Dedifferentiated amniotic fluid mesenchymal stem cell (primary cell): Measurements from ENCODE around the gene ERVK3-1.
A peak's percentile ranks its signal among the peaks of the same experiment; 100 is the strongest.
"Not testable (repeated sequence)": the region's sequence is repeated elsewhere in the genome, so short reads cannot be mapped to it uniquely, and the experiment has no call there.

Experiments
- DNase-seq: peaks from one replicate; pipeline ENCODE4 v3.0.0-alpha.2; 2016; ENCODE audit errors: extremely low spot score

ERVK3-1 gene

DNA sequence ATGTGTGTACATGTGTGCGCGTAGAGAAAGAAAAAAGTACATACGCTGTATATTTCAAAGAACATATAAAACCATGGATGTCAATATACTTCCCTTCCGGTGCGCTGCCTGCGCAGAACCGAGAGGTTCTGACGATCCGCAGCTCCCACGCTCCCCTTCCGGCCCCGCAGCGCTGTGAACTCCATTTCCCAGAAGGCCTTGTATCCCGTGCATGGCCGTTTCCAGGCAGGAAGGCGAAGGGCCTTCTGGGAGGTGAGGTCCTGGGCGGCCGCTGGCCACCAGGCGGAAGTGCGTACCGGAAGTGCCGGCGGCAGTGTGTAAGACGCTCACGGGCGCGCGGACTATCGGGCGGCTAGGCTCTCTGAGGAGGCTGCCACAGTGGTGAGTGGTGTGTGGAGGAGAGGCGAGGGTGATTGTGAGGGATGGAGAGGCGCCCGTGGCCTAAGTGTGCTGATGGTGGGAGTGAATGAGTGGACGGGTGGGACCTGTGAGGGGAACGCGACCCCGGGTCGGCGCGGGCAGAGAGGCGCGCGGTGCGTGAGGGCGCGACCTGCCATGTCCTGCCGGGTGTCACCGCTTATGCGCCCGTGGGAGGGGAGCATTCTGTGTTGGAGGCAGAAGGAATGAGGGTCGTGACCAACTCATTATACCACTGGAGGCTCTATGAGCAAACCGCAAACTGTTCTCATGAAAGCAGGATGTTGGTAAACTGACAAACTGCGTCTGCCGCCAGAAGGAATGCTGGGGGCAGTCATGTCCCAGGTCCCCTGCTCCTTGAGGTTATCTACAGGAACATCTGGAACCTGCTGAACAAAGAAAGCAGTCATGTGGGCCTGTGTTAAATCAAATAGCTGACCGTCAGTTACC is at the start of gene ERVK3-1:
ERVK3-1 (plus strand) TSS at position 313 of the 867 bp plus-strand sequence. CDS start 6,792 bp downstream, outside the sequence.
- peak; percentile 98 for DNase-seq

DNA sequence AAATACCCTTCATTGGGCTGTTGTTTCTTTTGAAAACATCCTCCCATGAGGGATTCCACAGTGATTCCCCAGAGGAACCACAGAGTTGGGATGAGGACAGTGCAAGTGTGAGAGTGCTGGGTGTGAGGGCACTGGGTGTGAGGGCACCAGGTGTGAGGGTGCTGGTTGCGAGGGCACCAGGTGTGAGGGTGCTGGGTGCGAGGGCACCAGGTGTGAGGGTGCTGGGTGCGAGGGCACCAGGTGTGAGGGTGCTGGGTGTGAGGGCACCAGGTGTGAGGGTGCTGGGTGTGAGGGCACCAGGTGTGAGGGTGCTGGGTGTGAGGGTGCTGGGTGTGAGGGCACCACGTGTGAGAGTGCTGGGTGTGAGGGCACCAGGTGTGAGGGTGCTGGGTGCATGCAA is 46.9 kb upstream of the ERVK3-1 start:
- DNase-seq, result not testable (repeated sequence)

DNA sequence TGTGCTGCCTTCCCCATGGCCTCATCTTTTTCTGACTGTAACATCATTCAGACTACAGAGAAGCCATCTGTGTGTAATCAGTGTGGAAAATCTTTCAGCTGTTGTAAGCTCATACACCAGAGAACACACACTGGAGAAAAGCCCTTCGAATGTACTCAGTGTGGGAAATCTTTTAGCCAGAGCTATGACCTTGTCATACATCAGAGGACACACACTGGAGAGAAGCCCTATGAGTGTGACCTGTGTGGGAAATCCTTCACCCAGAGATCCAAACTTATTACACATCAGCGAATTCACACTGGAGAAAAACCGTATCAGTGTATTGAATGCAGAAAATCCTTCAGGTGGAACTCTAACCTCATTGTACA is 43.6 kb upstream of the ERVK3-1 start:
- no peak for DNase-seq

DNA sequence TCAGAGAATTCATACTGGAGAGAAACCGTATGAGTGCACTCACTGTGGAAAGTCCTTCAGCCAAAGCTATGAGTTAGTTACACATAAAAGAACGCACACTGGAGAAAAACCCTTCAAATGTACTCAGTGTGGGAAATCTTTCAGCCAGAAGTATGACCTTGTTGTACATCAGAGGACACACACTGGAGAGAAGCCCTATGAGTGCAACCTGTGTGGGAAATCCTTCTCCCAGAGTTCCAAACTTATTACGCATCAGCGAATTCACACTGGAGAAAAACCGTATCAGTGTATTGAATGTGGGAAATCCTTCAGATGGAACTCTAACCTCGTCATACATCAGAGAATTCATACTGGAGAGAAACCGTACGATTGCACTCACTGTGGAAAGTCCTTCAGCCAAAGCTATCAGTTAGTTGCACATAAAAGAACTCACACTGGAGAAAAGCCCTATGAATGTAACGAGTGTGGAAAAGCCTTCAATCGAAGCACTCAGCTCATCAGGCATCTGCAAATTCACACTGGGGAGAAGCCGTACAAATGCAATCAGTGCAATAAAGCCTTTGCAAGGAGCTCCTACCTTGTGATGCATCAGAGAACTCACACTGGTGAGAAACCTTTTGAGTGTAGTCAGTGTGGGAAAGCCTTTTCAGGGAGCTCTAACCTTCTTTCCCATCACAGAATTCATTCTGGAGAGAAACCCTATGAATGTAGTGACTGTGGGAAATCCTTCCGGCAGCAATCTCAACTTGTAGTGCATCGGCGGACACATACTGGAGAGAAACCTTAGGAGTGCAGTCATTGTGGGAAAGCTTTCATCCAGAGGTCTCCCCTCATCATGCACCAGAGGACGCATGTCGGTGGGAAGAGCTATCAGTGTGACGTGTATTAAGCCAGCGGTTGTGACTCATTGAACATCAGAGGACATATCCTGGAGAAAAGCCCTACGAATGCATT is 42.9 kb upstream of the ERVK3-1 start:
- no peak for DNase-seq

- DNase-seq, result no peak
These were observed 42.3 kb upstream of the ERVK3-1 start for GRCh38 chr19:58262922-58263296.

DNA sequence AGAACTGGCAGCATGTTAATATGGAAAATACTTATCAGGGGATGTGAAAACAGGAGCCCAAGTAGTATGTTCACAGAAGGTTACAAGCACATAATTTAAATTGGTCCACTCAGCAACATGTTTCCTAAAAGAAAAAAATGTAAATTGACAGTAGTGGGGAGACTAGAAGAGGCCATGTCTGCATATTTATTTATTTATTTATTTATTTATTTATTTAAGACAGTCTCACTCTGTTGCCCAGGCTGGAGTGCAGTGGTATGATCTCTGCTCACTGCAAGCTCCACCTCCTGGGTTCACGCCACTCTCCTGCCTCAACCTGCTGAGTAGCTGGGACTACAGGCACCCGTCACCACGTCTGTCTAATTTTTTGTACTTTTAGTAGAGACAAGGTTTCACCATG is 40.1 kb upstream of the ERVK3-1 start:
- no peak for DNase-seq

DNA sequence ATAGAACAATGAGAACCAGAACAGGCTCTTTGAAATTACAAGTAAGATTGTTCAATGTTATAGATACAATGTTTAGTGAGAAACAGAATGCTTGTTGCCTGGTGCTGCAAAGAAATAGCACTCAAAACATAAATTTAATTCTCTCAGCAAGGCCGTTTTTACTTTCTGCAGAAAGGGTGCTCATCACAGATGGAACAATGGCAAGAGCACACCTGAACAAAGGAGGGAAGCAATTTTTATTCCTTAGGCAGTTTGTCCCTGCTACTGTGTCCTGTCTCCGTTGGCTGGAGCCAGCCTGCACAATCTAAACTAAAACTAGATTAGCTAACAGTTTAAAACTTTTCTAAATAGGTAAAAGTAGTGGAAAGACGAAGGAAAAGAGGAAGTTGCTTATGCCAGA is 36.8 kb upstream of the ERVK3-1 start:
- DNase-seq, result no peak

GRCh38 chr19:58274771-58275201 is 30.4 kb upstream of the ERVK3-1 start:
- DNase-seq, result no peak

DNA sequence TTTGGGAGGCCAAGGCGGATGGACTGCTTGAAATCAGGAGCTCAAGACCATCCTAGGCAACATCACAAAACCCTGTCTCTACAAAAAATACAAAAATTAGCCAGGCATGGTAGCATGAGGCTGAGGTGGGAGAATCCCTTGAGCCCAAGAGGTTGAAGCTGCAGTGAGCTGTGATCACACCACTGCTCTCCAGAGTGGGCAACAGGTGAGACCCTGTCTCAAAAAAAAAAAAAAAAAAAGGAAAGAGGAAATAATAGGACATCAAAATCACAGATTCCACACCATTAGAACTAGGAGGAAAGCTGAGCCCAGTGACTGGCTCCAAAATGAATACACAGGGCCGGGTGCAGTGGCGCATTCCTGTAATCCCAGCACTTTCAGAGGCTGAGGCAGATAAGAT is 29.6 kb upstream of the ERVK3-1 start:
- DNase-seq, result no peak

- no peak for DNase-seq
These were observed 28.0 kb upstream of the ERVK3-1 start for GRCh38 chr19:58277197-58277596.

- peak; percentile 48 for DNase-seq
These were observed 27.2 kb upstream of the ERVK3-1 start for GRCh38 chr19:58277748-58278540.

- DNase-seq, result peak; percentile 96
These were observed 26.6 kb upstream of the ERVK3-1 start, which contains the start of gene ZNF8 for GRCh38 chr19:58278541-58279041. Gene ZNF8, plus strand, starts transcription at chr19:58278955. Its CDS starts 127 bp downstream, at chr19:58279082.

- peak; percentile 29 for DNase-seq
These were observed 25.9 kb upstream of the ERVK3-1 start for GRCh38 chr19:58279042-58279924.

GRCh38 chr19:58279925-58280316 is 25.3 kb upstream of the ERVK3-1 start:
- DNase-seq, result no peak

DNA sequence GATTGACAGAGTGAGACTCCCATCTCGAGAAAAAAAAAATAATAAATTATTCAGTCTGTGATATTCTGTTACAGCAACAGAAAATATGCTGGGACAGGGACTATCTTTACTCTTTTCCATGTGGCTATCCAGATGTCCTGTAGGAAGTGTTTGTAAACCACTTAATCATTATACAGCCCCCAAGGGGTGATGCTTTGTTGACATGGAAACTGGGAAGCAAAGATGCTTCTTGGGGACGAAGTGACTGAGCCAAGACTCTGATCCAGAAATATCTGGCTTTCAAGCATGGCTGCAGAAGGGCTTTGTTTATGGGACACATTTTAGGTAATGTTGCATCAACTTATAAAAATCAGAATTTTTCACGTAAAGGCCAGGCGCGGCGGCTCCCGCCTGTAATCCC is 21.0 kb upstream of the ERVK3-1 start:
- DNase-seq, result no peak

GRCh38 chr19:58291943-58292342 is 13.2 kb upstream of the ERVK3-1 start:
- DNase-seq, result no peak

DNA sequence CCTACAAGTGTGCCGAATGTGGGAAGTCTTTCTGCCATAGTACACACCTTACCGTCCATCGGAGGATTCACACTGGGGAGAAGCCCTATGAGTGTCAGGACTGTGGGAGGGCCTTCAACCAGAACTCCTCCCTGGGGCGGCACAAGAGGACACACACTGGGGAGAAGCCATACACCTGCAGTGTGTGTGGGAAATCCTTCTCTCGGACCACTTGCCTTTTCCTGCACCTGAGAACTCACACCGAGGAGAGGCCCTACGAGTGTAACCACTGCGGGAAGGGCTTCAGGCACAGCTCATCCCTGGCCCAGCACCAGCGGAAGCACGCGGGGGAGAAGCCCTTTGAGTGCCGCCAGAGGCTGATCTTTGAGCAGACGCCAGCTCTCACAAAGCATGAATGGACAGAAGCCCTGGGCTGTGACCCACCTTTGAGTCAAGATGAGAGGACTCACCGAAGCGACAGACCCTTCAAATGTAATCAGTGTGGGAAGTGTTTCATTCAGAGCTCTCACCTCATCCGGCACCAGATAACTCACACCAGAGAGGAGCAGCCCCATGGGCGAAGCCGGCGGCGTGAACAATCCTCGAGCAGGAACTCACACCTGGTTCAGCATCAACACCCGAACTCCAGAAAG is 10.3 kb upstream of the ERVK3-1 start:
- no peak for DNase-seq

DNA sequence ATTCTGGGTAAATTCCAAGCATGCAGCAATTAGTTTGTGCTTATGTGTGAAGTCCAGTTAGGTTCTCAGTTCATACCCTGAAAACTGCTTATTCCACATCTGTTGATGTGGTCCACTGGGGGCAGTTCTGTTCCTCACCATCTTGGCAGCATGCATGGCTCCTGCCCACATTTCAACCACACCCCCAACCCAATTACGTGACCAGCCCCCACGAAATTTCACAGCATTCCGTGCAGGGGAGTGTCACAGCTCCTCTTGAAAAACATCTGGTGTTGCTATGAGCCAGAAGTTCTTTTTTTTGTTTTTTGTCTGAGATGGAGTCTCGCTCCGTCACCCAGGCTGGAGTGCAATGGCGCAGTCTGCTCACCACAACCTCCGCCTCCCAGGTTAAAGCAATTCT is 9.1 kb upstream of the ERVK3-1 start:
- DNase-seq, result no peak

DNA sequence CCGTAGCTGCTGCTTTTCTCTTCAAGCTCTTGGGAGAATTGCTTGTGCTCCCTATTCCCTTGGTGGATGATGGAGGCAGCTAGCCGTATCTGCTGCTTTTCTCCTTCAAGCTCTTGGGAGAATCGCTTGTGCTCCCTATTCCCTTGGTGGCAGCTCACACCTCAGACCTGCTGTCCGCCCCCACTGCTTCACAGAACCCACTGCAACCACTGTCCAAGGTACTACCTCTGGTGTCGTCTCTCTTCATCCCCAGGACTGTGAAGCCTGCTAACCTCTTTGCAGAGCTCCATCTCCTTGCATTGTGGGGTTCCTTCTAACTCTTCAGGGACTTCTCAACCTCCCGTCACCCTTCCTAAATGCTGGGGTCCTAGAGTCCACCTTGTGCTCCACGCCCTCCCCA is 4.6 kb upstream of the ERVK3-1 start:
- no peak for DNase-seq

GRCh38 chr19:58304255-58304654 is 922 bp upstream of the ERVK3-1 start:
- no peak for DNase-seq
